Measurements from ENCODE around the gene ANXA3.

DNA sequence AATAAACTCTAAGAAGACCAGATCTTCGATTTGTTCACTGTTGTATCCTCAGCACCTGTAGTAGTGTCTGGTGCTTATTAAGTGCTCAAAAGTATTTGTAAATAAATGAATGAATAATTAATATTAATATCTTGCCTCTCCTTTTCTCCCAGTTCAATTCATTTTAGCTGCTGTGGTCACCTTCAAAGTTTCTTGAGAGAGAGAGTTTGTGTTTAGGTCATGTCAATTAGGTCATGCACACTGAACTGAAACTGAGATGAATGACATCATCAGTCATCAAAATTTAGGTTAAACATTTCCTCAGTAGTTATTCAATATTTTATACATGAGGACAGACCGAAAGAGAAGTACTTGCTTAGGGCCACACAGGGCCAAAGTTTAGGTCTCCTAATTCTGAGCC, 73.5 kb downstream of the ANXA3 start:
- TF ChIP-seq, protein P1, sequence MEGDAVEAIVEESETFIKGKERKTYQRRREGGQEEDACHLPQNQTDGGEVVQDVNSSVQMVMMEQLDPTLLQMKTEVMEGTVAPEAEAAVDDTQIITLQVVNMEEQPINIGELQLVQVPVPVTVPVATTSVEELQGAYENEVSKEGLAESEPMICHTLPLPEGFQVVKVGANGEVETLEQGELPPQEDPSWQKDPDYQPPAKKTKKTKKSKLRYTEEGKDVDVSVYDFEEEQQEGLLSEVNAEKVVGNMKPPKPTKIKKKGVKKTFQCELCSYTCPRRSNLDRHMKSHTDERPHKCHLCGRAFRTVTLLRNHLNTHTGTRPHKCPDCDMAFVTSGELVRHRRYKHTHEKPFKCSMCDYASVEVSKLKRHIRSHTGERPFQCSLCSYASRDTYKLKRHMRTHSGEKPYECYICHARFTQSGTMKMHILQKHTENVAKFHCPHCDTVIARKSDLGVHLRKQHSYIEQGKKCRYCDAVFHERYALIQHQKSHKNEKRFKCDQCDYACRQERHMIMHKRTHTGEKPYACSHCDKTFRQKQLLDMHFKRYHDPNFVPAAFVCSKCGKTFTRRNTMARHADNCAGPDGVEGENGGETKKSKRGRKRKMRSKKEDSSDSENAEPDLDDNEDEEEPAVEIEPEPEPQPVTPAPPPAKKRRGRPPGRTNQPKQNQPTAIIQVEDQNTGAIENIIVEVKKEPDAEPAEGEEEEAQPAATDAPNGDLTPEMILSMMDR (IDR thresholded peaks at IDR 0.05): no peak
- TF ChIP-seq POLR2A (IDR thresholded peaks at IDR 0.05): no peak
- TF ChIP-seq POLR2AphosphoS5 (IDR thresholded peaks at IDR 0.05): no peak

All from stomach (tissue), 4 donors.